Activated T-cell treated with anti-CD3 and anti-CD28 coated beads for 4 hours (primary cell): ENCODE results near the gene ENTREP3.
"Not testable (repeated sequence)": the region's sequence is repeated elsewhere in the genome, so short reads cannot be mapped to it uniquely, and the experiment has no call there.

ENCODE experiments used
- DNase-seq: peaks from one replicate; pipeline ENCODE4 v3.0.0-alpha.2; 2020

The ENTREP3 gene

GRCh38 chr1:155255243-155256007, at the start of gene ENTREP3:
Gene ENTREP3, minus strand, starts transcription at chr1:155255483. Its CDS starts 606 bp downstream, at chr1:155254877.
- DNase-seq, result peak; percentile 61

DNA sequence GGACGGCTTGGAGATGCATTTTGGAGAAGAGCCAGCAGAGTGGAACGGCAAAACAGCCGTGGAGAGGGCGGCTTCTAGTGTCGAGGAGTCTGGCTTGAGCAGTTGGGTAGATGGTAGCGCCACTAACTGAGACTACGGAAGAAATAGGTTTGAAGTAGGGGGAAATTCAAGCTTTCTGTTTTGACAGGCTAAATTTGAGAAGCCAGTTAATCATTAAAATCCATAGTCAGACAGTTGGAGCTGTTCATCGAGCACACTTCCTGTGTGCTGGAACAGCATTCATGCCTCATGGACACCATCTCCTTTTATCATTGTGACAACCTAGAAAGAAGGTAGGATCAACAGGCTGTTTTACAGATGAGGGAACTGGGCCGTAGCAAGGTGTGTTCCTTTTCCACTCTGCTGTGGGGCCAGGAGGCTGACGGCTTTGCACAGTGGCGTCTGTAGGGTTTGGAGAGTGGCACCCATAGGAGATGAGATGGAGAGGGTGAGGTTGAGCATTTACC, 49.3 kb upstream of the ENTREP3 start:
- DNase-seq, result no peak

GRCh38 chr1:155301342-155301841, 46.1 kb upstream of the ENTREP3 start, which contains the start of gene PKLR:
Gene PKLR, minus strand, starts transcription at chr1:155301438. Its CDS starts 43 bp downstream, at chr1:155301395.
- no peak for DNase-seq

GRCh38 chr1:155300553-155301329, 45.5 kb upstream of the ENTREP3 start:
- no peak for DNase-seq

- no peak for DNase-seq
Measured at GRCh38 chr1:155300024-155300423, 44.7 kb upstream of the ENTREP3 start.

DNA sequence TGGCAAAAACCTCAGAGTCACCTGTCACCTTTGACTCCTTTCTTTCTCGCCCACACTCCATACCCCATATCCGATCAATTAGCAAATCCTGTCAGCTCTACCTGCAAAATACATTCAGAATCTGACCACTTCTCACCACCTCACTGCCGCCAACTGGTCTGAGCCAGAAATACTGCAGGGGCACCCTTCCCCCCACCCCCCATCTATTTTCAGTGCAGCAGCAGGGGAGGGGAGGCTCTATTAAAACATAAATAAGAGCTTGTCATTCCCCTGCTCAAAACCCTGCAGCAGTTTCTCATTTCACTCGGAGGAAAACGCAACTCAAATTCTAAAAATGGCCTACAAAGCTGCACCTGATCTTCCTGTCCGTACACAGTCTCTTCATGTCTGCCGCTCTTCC, 42.1 kb upstream of the ENTREP3 start:
- no peak for DNase-seq

GRCh38 chr1:155296661-155297060, 41.4 kb upstream of the ENTREP3 start:
- no peak for DNase-seq

- no peak for DNase-seq
Measured at GRCh38 chr1:155295942-155296267, 40.6 kb upstream of the ENTREP3 start.

DNA sequence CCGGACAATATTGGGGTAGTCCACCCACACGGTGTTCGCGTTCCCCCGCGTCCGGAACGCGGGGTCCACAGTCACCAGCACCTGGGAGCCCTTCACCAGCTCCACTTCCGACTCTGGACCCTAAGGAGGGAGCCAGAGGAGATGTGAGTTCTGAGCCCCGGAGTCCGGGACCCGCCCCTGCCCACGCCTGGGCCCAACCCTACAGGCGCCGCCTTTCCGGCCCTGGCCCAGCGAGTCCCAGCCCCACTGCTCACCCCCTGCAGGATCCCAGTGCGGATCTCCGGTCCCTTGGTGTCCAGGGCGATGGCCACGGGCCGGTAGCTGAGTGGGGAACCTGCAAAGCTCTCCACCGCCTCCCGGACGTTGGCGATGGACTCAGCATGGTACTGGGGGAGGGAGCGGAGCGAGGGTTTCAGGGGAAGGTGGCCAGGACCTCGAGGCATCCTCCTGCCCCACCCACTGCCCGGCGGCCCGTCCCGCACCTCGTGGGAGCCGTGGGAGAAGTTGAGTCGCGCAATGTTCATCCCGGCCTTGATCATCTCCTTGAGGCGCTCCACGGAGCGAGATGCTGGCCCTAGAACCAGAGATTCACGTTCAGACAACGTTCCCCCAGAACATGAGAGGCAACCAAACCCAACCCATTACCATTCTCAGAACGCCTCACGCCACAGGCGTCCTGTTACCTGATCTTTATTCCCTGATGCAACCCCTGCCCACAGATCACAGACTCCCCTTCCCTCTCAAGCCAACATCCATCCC, 40.1 kb upstream of the ENTREP3 start:
- DNase-seq, result no peak

- DNase-seq, result no peak
Measured at GRCh38 chr1:155294520-155295182, 39.4 kb upstream of the ENTREP3 start.

- DNase-seq, result no peak
Measured at GRCh38 chr1:155293086-155293749, 37.9 kb upstream of the ENTREP3 start.

DNA sequence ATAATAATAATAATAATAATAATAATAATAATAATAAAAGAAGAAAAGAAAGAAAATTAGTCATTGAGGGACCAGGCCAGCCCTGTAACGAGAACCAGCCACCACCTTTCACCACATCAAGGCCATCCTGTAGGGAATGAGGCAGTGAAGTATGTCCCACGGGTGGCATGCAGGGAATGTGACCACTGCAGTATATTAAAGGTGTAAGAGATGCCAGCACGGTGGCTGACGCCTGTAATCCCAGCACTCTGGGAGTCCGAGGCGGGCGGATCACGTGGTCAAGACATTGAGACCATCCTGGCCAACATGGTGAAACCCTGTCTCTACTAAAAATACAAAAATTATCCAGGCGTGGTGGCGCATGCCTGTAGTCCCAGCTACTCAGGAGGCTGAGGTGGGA, 35.7 kb upstream of the ENTREP3 start:
- not testable (repeated sequence) for DNase-seq

DNA sequence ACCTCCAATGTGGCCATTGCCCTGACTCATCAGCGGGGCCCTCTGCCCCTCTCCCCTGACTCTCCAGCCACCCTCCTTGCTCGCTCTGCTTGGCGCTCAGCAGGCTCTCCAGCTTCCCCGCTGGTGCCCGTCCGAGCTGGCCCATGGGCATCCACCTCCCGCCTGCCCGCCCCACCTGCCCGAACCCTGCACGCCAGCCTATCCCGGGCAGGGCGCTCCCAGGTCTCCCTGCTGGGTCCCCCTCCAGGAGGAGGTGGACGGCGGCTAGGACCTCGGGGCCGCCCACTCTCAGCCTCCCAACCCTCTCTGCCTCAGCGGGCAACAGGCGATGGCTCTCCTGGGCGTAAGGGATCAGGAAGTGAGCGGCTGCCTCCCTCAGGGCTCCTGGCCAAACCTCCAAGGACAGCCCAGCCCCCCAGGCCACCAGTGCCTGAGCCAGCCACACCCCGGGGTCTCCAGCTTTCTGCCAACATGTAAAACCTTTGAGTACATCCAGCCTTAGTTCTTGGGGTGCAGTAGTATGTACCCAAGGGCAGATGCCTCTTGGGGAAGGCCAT, 32.8 kb upstream of the ENTREP3 start:
- DNase-seq, result no peak

DNA sequence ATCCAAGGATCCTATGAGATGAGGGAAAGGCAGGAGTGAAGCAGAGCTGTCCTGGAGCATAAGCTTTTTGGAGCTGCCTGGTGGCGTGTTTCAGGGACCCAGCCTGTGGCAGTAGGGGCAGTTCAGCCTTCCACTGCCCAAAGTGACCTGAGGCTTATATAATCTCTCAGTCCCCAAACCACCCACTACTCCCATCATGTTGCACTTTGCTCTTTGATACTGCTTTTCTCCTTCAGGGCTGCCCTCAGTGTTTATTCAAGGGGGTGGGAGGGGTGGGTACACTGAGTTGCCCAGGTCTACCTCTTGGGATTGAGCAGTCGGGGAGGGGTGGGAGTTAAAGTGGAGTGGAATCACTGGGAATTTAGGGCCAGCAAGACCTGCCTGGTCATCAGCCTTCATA, 31.3 kb upstream of the ENTREP3 start:
- DNase-seq, result no peak

GRCh38 chr1:155285631-155286044, 30.4 kb upstream of the ENTREP3 start:
- DNase-seq, result no peak

DNA sequence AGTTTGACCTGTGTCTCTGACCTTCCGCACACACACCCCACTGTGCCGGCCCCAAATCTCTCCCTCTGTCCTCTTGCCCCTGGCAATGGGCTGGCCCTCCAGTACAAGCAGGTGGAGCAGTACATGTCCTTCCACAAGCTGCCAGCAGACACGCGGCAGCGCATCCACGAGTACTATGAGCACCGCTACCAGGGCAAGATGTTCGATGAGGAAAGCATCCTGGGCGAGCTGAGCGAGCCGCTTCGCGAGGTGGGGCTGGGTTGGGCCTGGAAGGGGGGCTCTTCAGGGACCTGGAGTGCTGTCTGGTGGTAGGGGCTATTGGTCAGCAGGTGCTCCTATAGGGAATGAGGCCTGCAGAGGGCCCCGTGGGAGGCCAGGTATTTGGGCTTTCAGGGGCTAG, 29.8 kb upstream of the ENTREP3 start:
- DNase-seq, result no peak

- DNase-seq, result no peak
Measured at GRCh38 chr1:155284476-155284875, 29.2 kb upstream of the ENTREP3 start.

DNA sequence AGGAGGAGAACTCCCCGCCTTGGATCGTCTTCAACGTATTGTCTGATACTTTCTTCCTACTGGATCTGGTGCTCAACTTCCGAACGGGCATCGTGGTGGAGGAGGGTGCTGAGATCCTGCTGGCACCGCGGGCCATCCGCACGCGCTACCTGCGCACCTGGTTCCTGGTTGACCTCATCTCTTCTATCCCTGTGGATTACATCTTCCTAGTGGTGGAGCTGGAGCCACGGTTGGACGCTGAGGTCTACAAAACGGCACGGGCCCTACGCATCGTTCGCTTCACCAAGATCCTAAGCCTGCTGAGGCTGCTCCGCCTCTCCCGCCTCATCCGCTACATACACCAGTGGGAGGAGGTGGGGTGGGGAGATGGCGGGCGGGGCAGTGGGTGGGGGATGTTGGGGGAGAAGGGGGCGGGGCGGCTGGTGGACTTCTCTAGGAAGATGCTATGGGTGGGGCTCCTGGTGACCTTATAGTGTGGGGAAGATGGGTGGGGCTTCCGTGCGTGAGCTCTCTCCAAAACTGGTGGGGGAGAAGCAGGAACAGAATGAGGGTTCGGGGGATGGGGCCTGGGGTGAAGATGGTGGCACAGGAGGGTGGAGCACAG, 27.3 kb upstream of the ENTREP3 start:
- DNase-seq, result no peak

DNA sequence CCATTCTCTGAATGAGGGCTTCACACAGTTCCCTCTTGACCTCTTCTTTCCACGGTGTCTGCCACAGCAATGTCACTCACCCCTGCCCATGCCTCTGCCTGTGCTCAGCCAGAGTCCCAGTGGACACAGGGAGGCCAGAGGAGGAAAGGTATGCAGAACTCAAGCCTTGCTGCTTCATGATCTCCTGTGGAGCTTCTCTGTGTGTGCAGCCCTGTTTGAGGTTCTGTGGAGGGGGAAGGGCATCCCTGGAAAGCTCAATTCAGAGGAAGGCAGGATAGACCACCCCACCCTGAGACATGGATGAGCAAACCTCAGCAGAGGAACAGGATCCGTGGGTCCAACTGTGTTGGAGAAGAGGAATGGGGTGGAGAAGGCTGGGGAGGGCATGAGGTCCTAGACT, 24.0 kb upstream of the ENTREP3 start:
- DNase-seq, result no peak

GRCh38 chr1:155278689-155279160, 23.4 kb upstream of the ENTREP3 start:
- no peak for DNase-seq
